AG04449 (cell line): ENCODE data around the gene OMD.

Source experiments
- CTCF ChIA-PET: fragments of 350-600 bp; formaldehyde crosslinking; extraction: SDS; loops from one replicate; lab custom pipeline; 2021; ENCODE audit warnings: antibody characterized with exemption; lab: Yijun Ruan, JAX
- POLR2A ChIA-PET: fragments of 400-600, 350-600 bp; formaldehyde crosslinking; extraction: SDS; loops from one replicate; lab custom pipeline; 2020; ENCODE audit warnings: antibody characterized with exemption, inconsistent platforms; lab: Yijun Ruan, JAX
- DNase-seq: peaks from one replicate; pipeline ENCODE4 v3.0.0-alpha.2; 2010; ENCODE audit warnings: low read depth, low spot score
- H3K4me3 ChIP-seq: 2 replicates; pipeline ENCODE4 v1.5.1; 2011; ENCODE audit warnings: low read depth, mild to moderate bottlenecking, control low read depth, low read length
- CTCF ChIP-seq: IDR thresholded peaks from one replicate; pipeline ENCODE4 v1.5.1; 2011; ENCODE audit warnings: mild to moderate bottlenecking, moderate library complexity, low read length, control low read depth, inconsistent platforms; ENCODE audit not compliant: insufficient read depth; ENCODE audit errors: missing control alignments

Gene OMD

GRCh38 chr9:92457576-92457975, 33.3 kb upstream of the OMD start:
- no peak for TF ChIP-seq CTCF
- no peak for DNase-seq

GRCh38 chr9:92455217-92455616, 30.9 kb upstream of the OMD start:
- no peak for TF ChIP-seq CTCF
- ChIA-PET CTCF (interaction anchor here (1.2 kb wide), 1 partner anchor 14 kb away, joined by 3 read pairs; no protein-coding TSS in a partner anchor), POLR2A (no interaction called here)
- no peak for DNase-seq
- no peak overlapping the region for H3K4me3 ChIP-seq

More at GRCh38 chr9:92457576-92457975, 33.3 kb upstream of the OMD start:
- ChIA-PET POLR2A (no interaction called here), CTCF (interaction anchor here (1.3 kb wide), 2 partner anchors 11 to 17 kb away, joined by 5 to 6 read pairs; no protein-coding TSS in a partner anchor)
- H3K4me3 ChIP-seq: no peak overlapping the region

GRCh38 chr9:92446536-92446935, 22.3 kb upstream of the OMD start:
- no peak for DNase-seq
- no peak overlapping the region for H3K4me3 ChIP-seq
- TF ChIP-seq CTCF: no peak
- POLR2A ChIA-PET: no interaction called here
- CTCF ChIA-PET: interaction anchor here (1.0 to 1.6 kb wide), 6 partner anchors 10 to 308 kb away, joined by 3 to 6 read pairs (median 4); no protein-coding TSS in a partner anchor

GRCh38 chr9:92444841-92445240, 20.6 kb upstream of the OMD start:
- POLR2A ChIA-PET: no interaction called here
- no peak for TF ChIP-seq CTCF
- DNase-seq: no peak
- H3K4me3 ChIP-seq: no peak overlapping the region
- CTCF ChIA-PET: interaction anchor here (0.6 to 1.5 kb wide), 5 partner anchors 11 to 189 kb away, joined by 3 to 4 read pairs (median 3); no protein-coding TSS in a partner anchor

GRCh38 chr9:92440751-92441046, 16.4 kb upstream of the OMD start:
- no peak for TF ChIP-seq CTCF
- DNase-seq: no peak
- ChIA-PET POLR2A (no interaction called here), CTCF (interaction anchor here (0.8 to 8.2 kb wide), 10 partner anchors 15 to 301 kb away, joined by 3 to 120 read pairs (median 8); partner anchors contain the start of genes CENPP and NOL8)
- no peak overlapping the region for H3K4me3 ChIP-seq

- peak; percentile 26 for DNase-seq
- ChIA-PET POLR2A (no interaction called here), CTCF (interaction anchor here (1.0 to 8.2 kb wide), 15 partner anchors 13 to 301 kb away, joined by 3 to 120 read pairs (median 5); partner anchors contain the start of genes CENPP and NOL8)
- no peak overlapping the region for H3K4me3 ChIP-seq
- no peak for TF ChIP-seq CTCF
Observed at GRCh38 chr9:92439921-92440750, 15.9 kb upstream of the OMD start.
